ENCODE measurements around the gene ATXN7L1. TPM values are rescaled to one million over a fixed set of nuclear protein-coding genes. Genes with fewer than 3 reads are reported as not detected.

ATXN7L1 gene
- total and polyA plus RNA-seq, 2 of the 4 experiments (the other 2 are of a cell fraction): 3.5 to 4.3 TPM

GRCh38 chr7:105831302-105831620 lies 45.1 kb downstream of the ATXN7L1 start:
- H3K27me3 ChIP-seq (ENCODE audit: control insufficient read depth, insufficient read depth, low read length): no peaks in the 10 kb centered on the region
- DNase-seq (no peak), ATAC-seq (ENCODE audit: low read depth) (no peak)
- peak overlapping the region; percentile 82 for H4K91ac ChIP-seq (ENCODE audit: insufficient read depth, low read depth, low read length)
- in situ Hi-C loops (cut with MboI; ENCODE audit: low sequenced_read_pairs): no loop called here
- 0 out of 2 replicates have a peak overlapping the region, but pooled peaks have one; percentile 18 for H3K23ac ChIP-seq (ENCODE audit: low read depth, low read length)
- H3K27ac ChIP-seq (ENCODE audit: insufficient read depth, low read length): peak overlapping the region; percentile 76; the same call in 1 of the 2 replicates
- no peak overlapping the region for H2AFZ ChIP-seq (replicated peaks; ENCODE audit: low read length, poor library complexity)
- H3K4me2 ChIP-seq (ENCODE audit: low read depth, low read length): no peak overlapping the region
- peak overlapping the region; percentile 76; the same call in 2 of the 3 replicates for H2BK15ac ChIP-seq (ENCODE audit: low read depth, low read length)
- no peaks in the 10 kb centered on the region for H3K9me3 ChIP-seq (ENCODE audit: control insufficient read depth, insufficient read depth, low read length)
- peaks cover 14 to 42% of the 10 kb centered on the region in 2 experiments for H3K79me1 ChIP-seq (ENCODE audit: low read depth in 1 of 2, low read length in 2 of 2)
- peak overlapping the region; percentile 82 for H3K4ac ChIP-seq (ENCODE audit: low read depth, low read length)
- H3K14ac ChIP-seq (replicated peaks; ENCODE audit: low read depth, low read length): peak overlapping the region; percentile 67
- H4K8ac ChIP-seq (ENCODE audit: low read depth in 2 of 2, low read length in 2 of 2): peak overlapping the region; percentile 23 to 43; a peak in 2 of 4 replicates
- H2BK120ac ChIP-seq (ENCODE audit: low read depth, low read length): peak overlapping the region; percentile 86
- 0 out of 2 replicates have a peak overlapping the region, but pooled peaks have one; percentile 58 for H3K56ac ChIP-seq (ENCODE audit: extremely low read depth, insufficient read depth, low read length)
- intact Hi-C loops (cut with micrococcal nuclease): loop anchor here (5.0 kb wide), 2 partner anchors 46 to 211 kb away; partner anchors contain the start of gene ATXN7L1
- peak overlapping the region; percentile 88 for H2BK20ac ChIP-seq (ENCODE audit: low read depth, low read length)
- TF ChIP-seq RCOR1 (IDR thresholded peaks at IDR 0.05; ENCODE audit: insufficient replicate concordance, low read length) (no peak), CTCF (conservative IDR thresholded peaks at IDR 0.05; ENCODE audit: low read depth, low read length) (no peak), MAFK (IDR thresholded peaks at IDR 0.05; ENCODE audit: low read depth, low read length) (no peak), NFE2L2 (IDR thresholded peaks at IDR 0.05; ENCODE audit: low read depth, low read length) (no peak), MAZ (IDR thresholded peaks at IDR 0.05; ENCODE audit: borderline replicate concordance, low read depth, low read length) (no peak), MXI1 (IDR thresholded peaks at IDR 0.05; ENCODE audit: borderline replicate concordance, low read depth, low read length) (no peak), BHLHE40 (IDR thresholded peaks at IDR 0.05; ENCODE audit: low read depth, low read length) (no peak), CEBPB (IDR thresholded peaks at IDR 0.05; ENCODE audit: low read depth, low read length) (no peak), USF2 (IDR thresholded peaks at IDR 0.05; ENCODE audit: low read depth, low read length) (no peak), SMC3 (IDR thresholded peaks at IDR 0.05; ENCODE audit: low read depth, low read length) (no peak), FOS (IDR thresholded peaks at IDR 0.05; ENCODE audit: low read depth, low read length) (no peak)
- TF ChIP-seq, protein P1, sequence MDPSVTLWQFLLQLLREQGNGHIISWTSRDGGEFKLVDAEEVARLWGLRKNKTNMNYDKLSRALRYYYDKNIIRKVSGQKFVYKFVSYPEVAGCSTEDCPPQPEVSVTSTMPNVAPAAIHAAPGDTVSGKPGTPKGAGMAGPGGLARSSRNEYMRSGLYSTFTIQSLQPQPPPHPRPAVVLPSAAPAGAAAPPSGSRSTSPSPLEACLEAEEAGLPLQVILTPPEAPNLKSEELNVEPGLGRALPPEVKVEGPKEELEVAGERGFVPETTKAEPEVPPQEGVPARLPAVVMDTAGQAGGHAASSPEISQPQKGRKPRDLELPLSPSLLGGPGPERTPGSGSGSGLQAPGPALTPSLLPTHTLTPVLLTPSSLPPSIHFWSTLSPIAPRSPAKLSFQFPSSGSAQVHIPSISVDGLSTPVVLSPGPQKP (IDR thresholded peaks at IDR 0.05; ENCODE audit: borderline replicate concordance, low read depth, low read length): no peak
- peak overlapping the region; percentile 82 for H2AK5ac ChIP-seq (ENCODE audit: low read depth, low read length)
- H3K18ac ChIP-seq (ENCODE audit: low read depth, low read length): peak overlapping the region; percentile 86; the same call in 1 of the 2 replicates
- no peak overlapping the region for H4K5ac ChIP-seq (ENCODE audit: low read depth, low read length)
- WGBS, 2 experiments (ENCODE audit: extremely low coverage in 2 of 2, insufficient read length in 1 of 2): no CpG with 5 or more reads among the region's 3 CpGs
- H4K20me1 ChIP-seq (ENCODE audit: insufficient read depth, low read length): peaks cover 3% of the 10 kb centered on the region; the same call in 1 of the 2 replicates
- H3K9ac ChIP-seq (ENCODE audit: low read depth, low read length): no peak overlapping the region
- no TSS peak for BruUV-seq (replicated peaks)
- CTCF ChIA-PET: no interaction called here
- POLR2A ChIA-PET (ENCODE audit: unreplicated experiment): no interaction called here
- no peaks in the 10 kb centered on the region for H3K36me3 ChIP-seq (ENCODE audit: control insufficient read depth, insufficient read depth, low read length)
- peaks cover 27% of the 10 kb centered on the region for H3K4me1 ChIP-seq (ENCODE audit: control insufficient read depth, insufficient read depth, low read length)
- dilution Hi-C loops (cut with HindIII; ENCODE audit: low sequenced_read_pairs, unreplicated experiment): no loop called here
- peaks cover 13% of the 10 kb centered on the region for H3K9me1 ChIP-seq (ENCODE audit: insufficient read depth, low read length)
- no peak overlapping the region for H3K4me3 ChIP-seq (ENCODE audit: insufficient read depth, low read depth, low read length)
- H2AK9ac ChIP-seq (replicated peaks; ENCODE audit: low read depth, low read length, poor library complexity): no peak overlapping the region
- H2BK5ac ChIP-seq (ENCODE audit: low read depth, low read length, poor library complexity, severe bottlenecking): peak overlapping the region; percentile 79

Measured in IMR-90 (cell line).